ENCODE measurements around the gene ATRNL1. TPM values are rescaled to one million over a fixed set of nuclear protein-coding genes. Genes with fewer than 3 reads are reported as not detected.

The ATRNL1 gene
- total RNA-seq, 1 experiment from 2014 or later: 28.7 TPM

DNA sequence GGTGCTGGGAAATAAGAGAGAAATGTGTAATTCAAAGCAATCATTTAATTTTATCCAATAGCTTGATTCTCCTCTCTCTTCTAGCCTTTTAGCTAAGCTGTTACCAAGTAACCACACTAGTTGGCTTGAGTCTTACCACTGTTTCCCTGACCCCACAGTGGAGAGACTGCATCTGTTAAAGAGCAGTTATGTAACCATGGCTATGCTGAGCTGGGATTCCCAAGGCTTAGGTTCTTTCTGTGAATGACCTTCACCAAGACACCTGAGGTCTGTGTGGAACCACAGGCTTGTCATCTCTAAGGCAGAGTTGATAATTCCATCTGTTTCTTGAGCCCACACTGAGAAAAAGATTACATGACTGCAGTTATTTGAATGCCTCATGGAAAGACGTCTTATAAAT is 47.7 kb upstream of the ATRNL1 start (continued):
- TF ChIP-seq, protein P1, sequence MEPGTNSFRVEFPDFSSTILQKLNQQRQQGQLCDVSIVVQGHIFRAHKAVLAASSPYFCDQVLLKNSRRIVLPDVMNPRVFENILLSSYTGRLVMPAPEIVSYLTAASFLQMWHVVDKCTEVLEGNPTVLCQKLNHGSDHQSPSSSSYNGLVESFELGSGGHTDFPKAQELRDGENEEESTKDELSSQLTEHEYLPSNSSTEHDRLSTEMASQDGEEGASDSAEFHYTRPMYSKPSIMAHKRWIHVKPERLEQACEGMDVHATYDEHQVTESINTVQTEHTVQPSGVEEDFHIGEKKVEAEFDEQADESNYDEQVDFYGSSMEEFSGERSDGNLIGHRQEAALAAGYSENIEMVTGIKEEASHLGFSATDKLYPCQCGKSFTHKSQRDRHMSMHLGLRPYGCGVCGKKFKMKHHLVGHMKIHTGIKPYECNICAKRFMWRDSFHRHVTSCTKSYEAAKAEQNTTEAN (CRISPR knock-in tag; IDR thresholded peaks at IDR 0.05): no peak
- TF ChIP-seq, protein P2, sequence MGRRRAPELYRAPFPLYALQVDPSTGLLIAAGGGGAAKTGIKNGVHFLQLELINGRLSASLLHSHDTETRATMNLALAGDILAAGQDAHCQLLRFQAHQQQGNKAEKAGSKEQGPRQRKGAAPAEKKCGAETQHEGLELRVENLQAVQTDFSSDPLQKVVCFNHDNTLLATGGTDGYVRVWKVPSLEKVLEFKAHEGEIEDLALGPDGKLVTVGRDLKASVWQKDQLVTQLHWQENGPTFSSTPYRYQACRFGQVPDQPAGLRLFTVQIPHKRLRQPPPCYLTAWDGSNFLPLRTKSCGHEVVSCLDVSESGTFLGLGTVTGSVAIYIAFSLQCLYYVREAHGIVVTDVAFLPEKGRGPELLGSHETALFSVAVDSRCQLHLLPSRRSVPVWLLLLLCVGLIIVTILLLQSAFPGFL (CRISPR knock-in tag; IDR thresholded peaks at IDR 0.05; ENCODE audit: borderline replicate concordance): no peak
- TF ChIP-seq ZNF416 (CRISPR knock-in tag; IDR thresholded peaks at IDR 0.05) (no peak), NR3C1 (CRISPR knock-in tag; conservative IDR thresholded peaks at IDR 0.05; ENCODE audit: low read depth) (no peak)
- TF ChIP-seq, protein P3, sequence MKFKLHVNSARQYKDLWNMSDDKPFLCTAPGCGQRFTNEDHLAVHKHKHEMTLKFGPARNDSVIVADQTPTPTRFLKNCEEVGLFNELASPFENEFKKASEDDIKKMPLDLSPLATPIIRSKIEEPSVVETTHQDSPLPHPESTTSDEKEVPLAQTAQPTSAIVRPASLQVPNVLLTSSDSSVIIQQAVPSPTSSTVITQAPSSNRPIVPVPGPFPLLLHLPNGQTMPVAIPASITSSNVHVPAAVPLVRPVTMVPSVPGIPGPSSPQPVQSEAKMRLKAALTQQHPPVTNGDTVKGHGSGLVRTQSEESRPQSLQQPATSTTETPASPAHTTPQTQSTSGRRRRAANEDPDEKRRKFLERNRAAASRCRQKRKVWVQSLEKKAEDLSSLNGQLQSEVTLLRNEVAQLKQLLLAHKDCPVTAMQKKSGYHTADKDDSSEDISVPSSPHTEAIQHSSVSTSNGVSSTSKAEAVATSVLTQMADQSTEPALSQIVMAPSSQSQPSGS (CRISPR knock-in tag; IDR thresholded peaks at IDR 0.05; ENCODE audit: borderline replicate concordance, low read depth): no peak
- TF ChIP-seq, protein P4, sequence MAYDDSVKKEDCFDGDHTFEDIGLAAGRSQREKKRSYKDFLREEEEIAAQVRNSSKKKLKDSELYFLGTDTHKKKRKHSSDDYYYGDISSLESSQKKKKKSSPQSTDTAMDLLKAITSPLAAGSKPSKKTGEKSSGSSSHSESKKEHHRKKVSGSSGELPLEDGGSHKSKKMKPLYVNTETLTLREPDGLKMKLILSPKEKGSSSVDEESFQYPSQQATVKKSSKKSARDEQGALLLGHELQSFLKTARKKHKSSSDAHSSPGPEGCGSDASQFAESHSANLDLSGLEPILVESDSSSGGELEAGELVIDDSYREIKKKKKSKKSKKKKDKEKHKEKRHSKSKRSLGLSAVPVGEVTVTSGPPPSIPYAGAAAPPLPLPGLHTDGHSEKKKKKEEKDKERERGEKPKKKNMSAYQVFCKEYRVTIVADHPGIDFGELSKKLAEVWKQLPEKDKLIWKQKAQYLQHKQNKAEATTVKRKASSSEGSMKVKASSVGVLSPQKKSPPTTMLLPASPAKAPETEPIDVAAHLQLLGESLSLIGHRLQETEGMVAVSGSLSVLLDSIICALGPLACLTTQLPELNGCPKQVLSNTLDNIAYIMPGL (CRISPR knock-in tag; IDR thresholded peaks at IDR 0.05): no peak

DNA sequence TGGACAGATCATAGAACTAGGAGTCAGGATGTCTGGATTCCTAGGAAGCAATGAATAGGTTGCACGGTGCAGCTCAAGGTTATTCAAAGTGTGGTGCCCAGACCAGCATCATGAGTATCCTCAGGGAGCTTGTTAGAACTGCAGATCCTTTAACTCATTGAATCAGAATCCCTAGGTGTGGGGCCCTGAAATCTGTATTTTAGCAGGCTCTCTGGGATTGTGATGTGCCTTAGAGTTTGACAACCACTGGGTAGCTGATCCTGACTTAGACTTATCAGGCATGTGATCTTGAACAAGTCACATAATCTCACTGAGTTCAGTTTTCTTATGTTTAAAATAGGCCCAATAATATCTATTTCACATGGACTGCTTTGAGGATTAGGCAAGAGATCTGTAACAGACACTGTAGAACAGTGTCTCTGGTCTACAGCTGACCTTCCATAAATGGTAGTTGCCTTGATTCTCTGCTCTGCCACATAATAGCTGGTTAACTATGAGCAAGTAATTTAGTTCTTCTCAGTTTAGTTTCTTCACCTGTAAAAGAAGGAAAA is 46.4 kb upstream of the ATRNL1 start:
- ChIA-PET POLR2A (no interaction called here), CTCF (interaction anchor here (0.7 to 2.2 kb wide), 4 partner anchors 47 to 170 kb away, joined by 3 to 7 read pairs (median 4); no protein-coding TSS in a partner anchor)
- Mint-ChIP-seq H3K27me3 (ENCODE audit: low read depth) (no peaks in the 10 kb centered on the region), H3K36me3 (peaks cover 5% of the 10 kb centered on the region), H3K4me1 (peaks cover 33% of the 10 kb centered on the region), H3K9me3 (peaks cover 10% of the 10 kb centered on the region), H3K4me3 (no peak overlapping the region), H3K27ac (no peak overlapping the region)
- ATAC-seq: no peak
- no peak for DNase-seq (ENCODE audit: low spot score)
- TF ChIP-seq SP1 (CRISPR knock-in tag; conservative IDR thresholded peaks at IDR 0.05): no peak
- TF ChIP-seq, protein P5, sequence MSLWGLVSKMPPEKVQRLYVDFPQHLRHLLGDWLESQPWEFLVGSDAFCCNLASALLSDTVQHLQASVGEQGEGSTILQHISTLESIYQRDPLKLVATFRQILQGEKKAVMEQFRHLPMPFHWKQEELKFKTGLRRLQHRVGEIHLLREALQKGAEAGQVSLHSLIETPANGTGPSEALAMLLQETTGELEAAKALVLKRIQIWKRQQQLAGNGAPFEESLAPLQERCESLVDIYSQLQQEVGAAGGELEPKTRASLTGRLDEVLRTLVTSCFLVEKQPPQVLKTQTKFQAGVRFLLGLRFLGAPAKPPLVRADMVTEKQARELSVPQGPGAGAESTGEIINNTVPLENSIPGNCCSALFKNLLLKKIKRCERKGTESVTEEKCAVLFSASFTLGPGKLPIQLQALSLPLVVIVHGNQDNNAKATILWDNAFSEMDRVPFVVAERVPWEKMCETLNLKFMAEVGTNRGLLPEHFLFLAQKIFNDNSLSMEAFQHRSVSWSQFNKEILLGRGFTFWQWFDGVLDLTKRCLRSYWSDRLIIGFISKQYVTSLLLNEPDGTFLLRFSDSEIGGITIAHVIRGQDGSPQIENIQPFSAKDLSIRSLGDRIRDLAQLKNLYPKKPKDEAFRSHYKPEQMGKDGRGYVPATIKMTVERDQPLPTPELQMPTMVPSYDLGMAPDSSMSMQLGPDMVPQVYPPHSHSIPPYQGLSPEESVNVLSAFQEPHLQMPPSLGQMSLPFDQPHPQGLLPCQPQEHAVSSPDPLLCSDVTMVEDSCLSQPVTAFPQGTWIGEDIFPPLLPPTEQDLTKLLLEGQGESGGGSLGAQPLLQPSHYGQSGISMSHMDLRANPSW (CRISPR knock-in tag; conservative IDR thresholded peaks at IDR 0.05; ENCODE audit: low read depth): no peak
- TF ChIP-seq RELA (CRISPR knock-in tag; IDR thresholded peaks at IDR 0.05; ENCODE audit: borderline replicate concordance): no peak
- TF ChIP-seq, protein P6, sequence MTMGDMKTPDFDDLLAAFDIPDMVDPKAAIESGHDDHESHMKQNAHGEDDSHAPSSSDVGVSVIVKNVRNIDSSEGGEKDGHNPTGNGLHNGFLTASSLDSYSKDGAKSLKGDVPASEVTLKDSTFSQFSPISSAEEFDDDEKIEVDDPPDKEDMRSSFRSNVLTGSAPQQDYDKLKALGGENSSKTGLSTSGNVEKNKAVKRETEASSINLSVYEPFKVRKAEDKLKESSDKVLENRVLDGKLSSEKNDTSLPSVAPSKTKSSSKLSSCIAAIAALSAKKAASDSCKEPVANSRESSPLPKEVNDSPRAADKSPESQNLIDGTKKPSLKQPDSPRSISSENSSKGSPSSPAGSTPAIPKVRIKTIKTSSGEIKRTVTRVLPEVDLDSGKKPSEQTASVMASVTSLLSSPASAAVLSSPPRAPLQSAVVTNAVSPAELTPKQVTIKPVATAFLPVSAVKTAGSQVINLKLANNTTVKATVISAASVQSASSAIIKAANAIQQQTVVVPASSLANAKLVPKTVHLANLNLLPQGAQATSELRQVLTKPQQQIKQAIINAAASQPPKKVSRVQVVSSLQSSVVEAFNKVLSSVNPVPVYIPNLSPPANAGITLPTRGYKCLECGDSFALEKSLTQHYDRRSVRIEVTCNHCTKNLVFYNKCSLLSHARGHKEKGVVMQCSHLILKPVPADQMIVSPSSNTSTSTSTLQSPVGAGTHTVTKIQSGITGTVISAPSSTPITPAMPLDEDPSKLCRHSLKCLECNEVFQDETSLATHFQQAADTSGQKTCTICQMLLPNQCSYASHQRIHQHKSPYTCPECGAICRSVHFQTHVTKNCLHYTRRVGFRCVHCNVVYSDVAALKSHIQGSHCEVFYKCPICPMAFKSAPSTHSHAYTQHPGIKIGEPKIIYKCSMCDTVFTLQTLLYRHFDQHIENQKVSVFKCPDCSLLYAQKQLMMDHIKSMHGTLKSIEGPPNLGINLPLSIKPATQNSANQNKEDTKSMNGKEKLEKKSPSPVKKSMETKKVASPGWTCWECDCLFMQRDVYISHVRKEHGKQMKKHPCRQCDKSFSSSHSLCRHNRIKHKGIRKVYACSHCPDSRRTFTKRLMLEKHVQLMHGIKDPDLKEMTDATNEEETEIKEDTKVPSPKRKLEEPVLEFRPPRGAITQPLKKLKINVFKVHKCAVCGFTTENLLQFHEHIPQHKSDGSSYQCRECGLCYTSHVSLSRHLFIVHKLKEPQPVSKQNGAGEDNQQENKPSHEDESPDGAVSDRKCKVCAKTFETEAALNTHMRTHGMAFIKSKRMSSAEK (CRISPR knock-in tag; IDR thresholded peaks at IDR 0.05; ENCODE audit: borderline replicate concordance): no peak
- TF ChIP-seq, protein P7, sequence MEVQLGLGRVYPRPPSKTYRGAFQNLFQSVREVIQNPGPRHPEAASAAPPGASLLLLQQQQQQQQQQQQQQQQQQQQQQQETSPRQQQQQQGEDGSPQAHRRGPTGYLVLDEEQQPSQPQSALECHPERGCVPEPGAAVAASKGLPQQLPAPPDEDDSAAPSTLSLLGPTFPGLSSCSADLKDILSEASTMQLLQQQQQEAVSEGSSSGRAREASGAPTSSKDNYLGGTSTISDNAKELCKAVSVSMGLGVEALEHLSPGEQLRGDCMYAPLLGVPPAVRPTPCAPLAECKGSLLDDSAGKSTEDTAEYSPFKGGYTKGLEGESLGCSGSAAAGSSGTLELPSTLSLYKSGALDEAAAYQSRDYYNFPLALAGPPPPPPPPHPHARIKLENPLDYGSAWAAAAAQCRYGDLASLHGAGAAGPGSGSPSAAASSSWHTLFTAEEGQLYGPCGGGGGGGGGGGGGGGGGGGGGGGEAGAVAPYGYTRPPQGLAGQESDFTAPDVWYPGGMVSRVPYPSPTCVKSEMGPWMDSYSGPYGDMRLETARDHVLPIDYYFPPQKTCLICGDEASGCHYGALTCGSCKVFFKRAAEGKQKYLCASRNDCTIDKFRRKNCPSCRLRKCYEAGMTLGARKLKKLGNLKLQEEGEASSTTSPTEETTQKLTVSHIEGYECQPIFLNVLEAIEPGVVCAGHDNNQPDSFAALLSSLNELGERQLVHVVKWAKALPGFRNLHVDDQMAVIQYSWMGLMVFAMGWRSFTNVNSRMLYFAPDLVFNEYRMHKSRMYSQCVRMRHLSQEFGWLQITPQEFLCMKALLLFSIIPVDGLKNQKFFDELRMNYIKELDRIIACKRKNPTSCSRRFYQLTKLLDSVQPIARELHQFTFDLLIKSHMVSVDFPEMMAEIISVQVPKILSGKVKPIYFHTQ (CRISPR knock-in tag; IDR thresholded peaks at IDR 0.05): no peak
- TF ChIP-seq SMAD3 (CRISPR knock-in tag; IDR thresholded peaks at IDR 0.05; ENCODE audit: borderline replicate concordance): no peak
- TF ChIP-seq NR1H2 (CRISPR knock-in tag; IDR thresholded peaks at IDR 0.05): no peak
- TF ChIP-seq, protein P1 (CRISPR knock-in tag; IDR thresholded peaks at IDR 0.05): no peak
- TF ChIP-seq, protein P8, sequence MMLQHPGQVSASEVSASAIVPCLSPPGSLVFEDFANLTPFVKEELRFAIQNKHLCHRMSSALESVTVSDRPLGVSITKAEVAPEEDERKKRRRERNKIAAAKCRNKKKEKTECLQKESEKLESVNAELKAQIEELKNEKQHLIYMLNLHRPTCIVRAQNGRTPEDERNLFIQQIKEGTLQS (CRISPR knock-in tag; conservative IDR thresholded peaks at IDR 0.05): no peak
